CD4-positive, alpha-beta memory T cell (primary cell): Measurements from ENCODE around the gene LDB2. TPM values are rescaled to one million over a fixed set of nuclear protein-coding genes. Genes with fewer than 3 reads are reported as not detected.

Source experiments
- CTCF ChIA-PET: fragments of 350-600 bp; sonication (Branson Sonifier 250); formaldehyde crosslinking; loops from one replicate; lab custom pipeline; 2021; ENCODE audit warnings: inconsistent platforms; ENCODE audit not compliant: partially characterized antibody; lab: Charles Lee
- POLR2A ChIA-PET: fragments of 350-600 bp; sonication (Branson Sonifier 250); formaldehyde crosslinking; loops from one replicate; lab custom pipeline; 2021; ENCODE audit not compliant: partially characterized antibody; lab: Charles Lee
- DNase-seq, 5 donors: peaks; one replicate each; pipeline versions ENCODE4 v3.0.0 to v3.0.0-alpha.2; 2020 to 2022; ENCODE audit warnings: mixed read lengths in 1 of 5
- H3K27ac ChIP-seq: one replicate; pipeline ENCODE4 v1.7.0; 2013; ENCODE audit warnings: low read depth, low read length
- H3K27me3 ChIP-seq: 2 replicates; pipeline ENCODE4 v1.7.0; 2013; ENCODE audit warnings: mild to moderate bottlenecking, low read length, moderate library complexity; ENCODE audit not compliant: insufficient read depth
- H3K36me3 ChIP-seq: 2 replicates; pipeline ENCODE4 v1.7.0; 2013; ENCODE audit warnings: mild to moderate bottlenecking, low read length, moderate library complexity; ENCODE audit not compliant: insufficient read depth
- H3K4me1 ChIP-seq: 2 replicates; pipeline ENCODE4 v1.7.0; 2013; ENCODE audit warnings: mild to moderate bottlenecking, low read length, moderate library complexity; ENCODE audit not compliant: insufficient read depth
- H3K4me3 ChIP-seq, 2 donors: one replicate each; pipeline ENCODE4 v1.7.0; 2013; ENCODE audit warnings: low read length in 2 of 2, mild to moderate bottlenecking in 1 of 2
- H3K9me3 ChIP-seq, 2 donors: one replicate each; pipeline ENCODE4 v1.7.0; 2013; ENCODE audit warnings: low read length in 2 of 2, control low read depth in 1 of 2; ENCODE audit not compliant: control insufficient read depth in 1 of 2
- H3K27ac Mint-ChIP-seq, 7 donors: one replicate each; pipeline ENCODE4 v1.8.0; 2020 to 2021; ENCODE audit warnings: mixed read lengths in 7 of 7, mild to moderate bottlenecking in 6 of 7, inconsistent platforms in 3 of 7, moderate library complexity in 3 of 7
- H3K27me3 Mint-ChIP-seq, 2 donors: one replicate each; pipeline ENCODE4 v1.8.0; 2020 to 2021; ENCODE audit warnings: mixed read lengths in 2 of 2
- H3K36me3 Mint-ChIP-seq, 2 donors: one replicate each; pipeline ENCODE4 v1.8.0; 2020 to 2021; ENCODE audit warnings: mixed read lengths in 2 of 2, inconsistent platforms in 1 of 2, mild to moderate bottlenecking in 1 of 2
- H3K4me1 Mint-ChIP-seq, 4 donors: one replicate each; pipeline ENCODE4 v1.8.0; 2020 to 2021; ENCODE audit warnings: mixed read lengths in 4 of 4, mild to moderate bottlenecking in 1 of 4
- H3K4me3 Mint-ChIP-seq, 8 donors: one replicate each; pipeline ENCODE4 v1.8.0; 2020 to 2021; ENCODE audit warnings: mixed read lengths in 8 of 8, mild to moderate bottlenecking in 7 of 8, moderate library complexity in 6 of 8, inconsistent platforms in 3 of 8
- H3K9me3 Mint-ChIP-seq, 8 donors: one replicate each; pipeline ENCODE4 v1.8.0; 2020 to 2021; ENCODE audit warnings: mixed read lengths in 8 of 8, mild to moderate bottlenecking in 5 of 8, inconsistent platforms in 3 of 8, moderate library complexity in 1 of 8
- intact Hi-C: fragments of 100-400 bp; cut with micrococcal nuclease; formaldehyde crosslinking; loops from one replicate; pipeline ENCODE4 v1.15.1; 2023
- polyA plus RNA-seq, 2 donors: library from polyadenylated mRNA; unstranded; fragments of 300-500 nt; fragmentation: Illumina TruSeq; gene quantifications; one replicate each; pipeline ENCODE4 v1.2.3, GENCODE V29; 2021
- total RNA-seq, 2 experiments: library from RNA; stranded (reverse); gene quantifications; one replicate each; pipeline ENCODE4 v1.2.3, GENCODE V29; 2021

LDB2 gene
- total and polyA plus RNA-seq, 4 experiments from 2014 or later = not detected

GRCh38 chr4:16505726-16506125 lies 392.7 kb downstream of the LDB2 start:
- Histone ChIP-seq H3K4me3 (no peak overlapping the region), H3K27ac (no peak overlapping the region), H3K4me1 (no peaks in the 10 kb centered on the region), H3K9me3 (peaks cover 0 to 3% of the 10 kb centered on the region in 2 donors), H3K36me3 (no peaks in the 10 kb centered on the region), H3K27me3 (no peaks in the 10 kb centered on the region)
- no peak for DNase-seq
- Mint-ChIP-seq H3K9me3 (peaks cover 2 to 20% (median 10%) of the 10 kb centered on the region in 8 donors), H3K27me3 (no peaks in the 10 kb centered on the region), H3K27ac (no peak overlapping the region), H3K4me3 (no peak overlapping the region), H3K36me3 (peaks cover 0 to 1% of the 10 kb centered on the region in 2 donors), H3K4me1 (no peaks in the 10 kb centered on the region)
- ChIA-PET CTCF (no interaction called here), POLR2A (no interaction called here)
- intact Hi-C loops = no loop called here

DNA sequence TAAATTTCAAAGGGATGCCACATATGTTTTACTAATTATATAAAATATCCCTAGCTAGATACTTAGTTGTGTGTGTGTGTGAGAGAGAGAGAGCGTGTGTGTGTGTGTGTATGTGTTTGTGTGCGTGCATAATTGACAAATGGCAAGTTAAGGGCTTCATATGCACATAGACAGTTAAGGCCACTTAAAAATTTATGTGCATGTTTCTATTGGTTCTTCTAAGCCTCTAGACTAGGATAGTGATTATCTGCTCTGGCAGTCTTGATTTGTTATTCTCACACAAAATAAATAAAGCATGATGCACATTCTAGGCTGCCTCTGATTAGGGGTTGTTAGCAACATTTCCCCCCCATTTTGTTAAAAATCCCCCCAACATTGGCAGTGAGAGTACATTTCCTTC lies 393.2 kb downstream of the LDB2 start:
- no peak overlapping the region for H3K4me3 Mint-ChIP-seq
- peaks cover 0 to 1% of the 10 kb centered on the region in 2 donors for H3K36me3 Mint-ChIP-seq
- no peaks in the 10 kb centered on the region for H3K4me1 ChIP-seq
- no peak for DNase-seq
- H3K27ac Mint-ChIP-seq = no peak overlapping the region
- POLR2A ChIA-PET = no interaction called here
- H3K4me1 Mint-ChIP-seq = no peaks in the 10 kb centered on the region
- H3K4me3 ChIP-seq = no peak overlapping the region
- no peaks in the 10 kb centered on the region for H3K27me3 ChIP-seq
- intact Hi-C loops = no loop called here
- H3K9me3 Mint-ChIP-seq = peaks cover 2 to 19% (median 9%) of the 10 kb centered on the region in 8 donors
- no peaks in the 10 kb centered on the region for H3K36me3 ChIP-seq
- CTCF ChIA-PET = no interaction called here
- H3K9me3 ChIP-seq = peaks cover 0 to 3% of the 10 kb centered on the region in 2 donors
- no peak overlapping the region for H3K27ac ChIP-seq
- no peaks in the 10 kb centered on the region for H3K27me3 Mint-ChIP-seq

- POLR2A ChIA-PET = no interaction called here
- no peak overlapping the region for H3K4me3 ChIP-seq
- H3K4me1 ChIP-seq = no peaks in the 10 kb centered on the region
- no peaks in the 10 kb centered on the region for H3K27me3 ChIP-seq
- Mint-ChIP-seq H3K36me3 (peaks cover 0 to 1% of the 10 kb centered on the region in 2 donors), H3K4me3 (no peak overlapping the region), H3K27me3 (no peaks in the 10 kb centered on the region), H3K27ac (no peak overlapping the region), H3K4me1 (no peaks in the 10 kb centered on the region), H3K9me3 (peaks cover 2 to 16% (median 7%) of the 10 kb centered on the region in 8 donors)
- H3K9me3 ChIP-seq = no peaks in the 10 kb centered on the region
- intact Hi-C loops = no loop called here
- no peak for DNase-seq
- H3K27ac ChIP-seq = no peak overlapping the region
- CTCF ChIA-PET = no interaction called here
- no peaks in the 10 kb centered on the region for H3K36me3 ChIP-seq
Measured at GRCh38 chr4:16503421-16504100, 394.9 kb downstream of the LDB2 start.

DNA sequence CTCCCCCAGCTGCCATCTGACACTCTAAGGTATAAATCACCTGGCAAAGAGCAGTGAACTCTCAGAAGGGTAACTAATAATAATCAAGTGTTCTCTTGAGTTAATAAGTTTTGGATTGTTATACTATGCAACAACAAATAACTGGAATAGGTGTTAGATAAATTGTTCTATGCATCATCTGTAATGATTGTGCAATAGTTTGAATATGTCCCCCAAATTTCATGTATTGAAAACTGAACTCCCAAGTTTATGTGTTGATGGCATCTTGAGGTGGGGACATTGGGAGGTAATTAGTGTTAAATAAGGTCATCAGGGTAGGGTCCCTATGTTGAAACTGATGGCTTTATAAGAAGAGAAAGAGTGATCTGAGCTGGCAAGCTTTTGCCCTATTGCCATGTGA lies 399.5 kb downstream of the LDB2 start:
- H3K4me1 ChIP-seq = no peaks in the 10 kb centered on the region
- intact Hi-C loops = no loop called here
- no peaks in the 10 kb centered on the region for H3K36me3 Mint-ChIP-seq
- no peak for DNase-seq
- H3K36me3 ChIP-seq = no peaks in the 10 kb centered on the region
- H3K9me3 ChIP-seq = no peaks in the 10 kb centered on the region
- POLR2A ChIA-PET = no interaction called here
- no peak overlapping the region for H3K4me3 ChIP-seq
- no peak overlapping the region for H3K27ac ChIP-seq
- no peak overlapping the region for H3K27ac Mint-ChIP-seq
- peaks cover 0 to 8% (median 1%) of the 10 kb centered on the region in 8 donors for H3K9me3 Mint-ChIP-seq
- H3K27me3 Mint-ChIP-seq = no peaks in the 10 kb centered on the region
- no peak overlapping the region for H3K4me3 Mint-ChIP-seq
- H3K27me3 ChIP-seq = no peaks in the 10 kb centered on the region
- CTCF ChIA-PET = no interaction called here
- H3K4me1 Mint-ChIP-seq = no peaks in the 10 kb centered on the region

DNA sequence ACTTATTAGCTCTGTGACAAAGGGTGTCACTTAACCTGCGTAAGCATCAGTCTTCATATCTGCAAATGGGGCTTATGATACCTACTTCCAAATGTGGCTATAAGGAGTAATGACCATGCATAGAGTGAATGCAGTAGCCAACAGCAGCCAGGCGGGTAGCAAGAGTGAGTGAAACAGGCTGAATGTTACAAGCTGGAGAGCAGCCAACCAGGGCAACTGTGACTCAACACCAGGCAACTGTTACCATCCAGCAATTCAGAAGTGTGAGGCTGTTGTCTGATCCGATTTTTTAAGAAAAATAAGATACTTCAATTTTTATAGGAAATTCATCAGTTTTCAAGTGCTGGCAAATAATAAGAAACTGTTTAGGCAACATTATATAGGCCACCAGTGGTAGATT lies 401.9 kb downstream of the LDB2 start:
- Mint-ChIP-seq H3K27ac (no peak overlapping the region), H3K4me3 (no peak overlapping the region), H3K36me3 (no peaks in the 10 kb centered on the region), H3K4me1 (no peaks in the 10 kb centered on the region), H3K27me3 (peaks cover 0 to 2% of the 10 kb centered on the region in 2 donors), H3K9me3 (peaks cover 0 to 4% (median 1%) of the 10 kb centered on the region in 8 donors)
- ChIA-PET POLR2A (no interaction called here), CTCF (no interaction called here)
- no peaks in the 10 kb centered on the region for H3K4me1 ChIP-seq
- H3K9me3 ChIP-seq = no peaks in the 10 kb centered on the region
- no peaks in the 10 kb centered on the region for H3K27me3 ChIP-seq
- DNase-seq = no peak
- no peaks in the 10 kb centered on the region for H3K36me3 ChIP-seq
- H3K4me3 ChIP-seq = no peak overlapping the region
- intact Hi-C loops = no loop called here
- no peak overlapping the region for H3K27ac ChIP-seq

DNA sequence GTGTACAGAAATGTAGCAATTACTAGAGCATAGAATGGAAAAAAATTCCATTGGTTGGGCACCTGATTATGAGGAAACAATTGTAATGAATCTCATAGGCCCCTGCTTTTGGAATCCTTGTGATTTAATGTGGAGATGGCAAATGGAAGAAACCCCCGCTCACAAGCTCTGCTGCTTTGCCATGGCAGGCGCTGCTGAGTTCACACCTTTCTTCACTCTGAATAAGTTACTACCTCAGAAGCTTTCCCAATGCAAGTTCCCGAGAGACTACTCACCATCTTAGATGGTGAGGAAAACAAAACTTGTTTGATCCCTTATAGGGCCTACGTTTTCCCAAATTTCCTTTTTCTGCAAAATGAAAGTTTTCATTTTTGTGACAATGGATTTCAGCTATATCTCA lies 405.6 kb downstream of the LDB2 start:
- H3K36me3 ChIP-seq = no peaks in the 10 kb centered on the region
- Mint-ChIP-seq H3K27me3 (peaks cover 1 to 2% of the 10 kb centered on the region in 2 donors), H3K9me3 (peaks cover 0 to 4% (median 0%) of the 10 kb centered on the region in 8 donors), H3K36me3 (no peaks in the 10 kb centered on the region), H3K4me1 (no peaks in the 10 kb centered on the region), H3K4me3 (no peak overlapping the region), H3K27ac (no peak overlapping the region)
- no peaks in the 10 kb centered on the region for H3K4me1 ChIP-seq
- no peaks in the 10 kb centered on the region for H3K9me3 ChIP-seq
- CTCF ChIA-PET = no interaction called here
- DNase-seq = no peak
- intact Hi-C loops = no loop called here
- POLR2A ChIA-PET = no interaction called here
- H3K27me3 ChIP-seq = no peaks in the 10 kb centered on the region
- H3K4me3 ChIP-seq = no peak overlapping the region
- no peak overlapping the region for H3K27ac ChIP-seq

DNA sequence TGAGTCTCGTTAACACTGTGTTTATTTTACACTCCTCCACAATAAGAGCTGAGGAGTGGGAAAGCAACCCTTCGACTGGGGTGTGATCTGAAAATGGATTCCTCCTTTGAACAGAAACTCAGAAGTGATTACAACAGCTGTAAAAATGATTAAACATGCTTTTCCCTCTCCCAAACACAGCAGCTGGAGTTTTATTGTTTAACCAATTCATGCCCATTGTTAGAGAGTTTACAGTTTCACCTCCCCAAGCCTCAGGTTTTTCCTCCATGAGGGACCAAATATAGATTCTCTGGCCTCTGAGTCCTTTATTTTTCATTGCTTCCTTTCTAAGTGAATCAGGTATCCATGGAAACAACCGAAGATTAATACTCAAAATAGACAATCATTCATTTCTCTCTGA lies 409.2 kb downstream of the LDB2 start:
- ChIA-PET POLR2A (no interaction called here), CTCF (no interaction called here)
- Histone ChIP-seq H3K9me3 (no peaks in the 10 kb centered on the region), H3K4me1 (no peaks in the 10 kb centered on the region), H3K36me3 (no peaks in the 10 kb centered on the region), H3K4me3 (no peak overlapping the region), H3K27me3 (no peaks in the 10 kb centered on the region), H3K27ac (no peak overlapping the region)
- no peak overlapping the region for H3K4me3 Mint-ChIP-seq
- no peak for DNase-seq
- no peaks in the 10 kb centered on the region for H3K36me3 Mint-ChIP-seq
- H3K27me3 Mint-ChIP-seq = peaks cover 1 to 2% of the 10 kb centered on the region in 2 donors
- no peaks in the 10 kb centered on the region for H3K4me1 Mint-ChIP-seq
- H3K9me3 Mint-ChIP-seq = peaks cover 0 to 6% (median 2%) of the 10 kb centered on the region in 8 donors
- H3K27ac Mint-ChIP-seq = no peak overlapping the region
- intact Hi-C loops = no loop called here
